HG03139 (cell line): Measurements from ENCODE around the gene GATAD2A.
"Not testable (repeated sequence)": the region's sequence is repeated elsewhere in the genome, so short reads cannot be mapped to it uniquely, and the experiment has no call there.

Experiments
- ATAC-seq: cut with Tn5 transposase; IDR thresholded peaks from one replicate; pipeline ENCODE4 v1.9.1; 2021; ENCODE audit not compliant: unreplicated experiment

Gene GATAD2A

GRCh38 chr19:19446655-19447437 lies 41.4 kb downstream of the GATAD2A start:
- ATAC-seq, result no peak

- ATAC-seq, result no peak
These were observed 42.2 kb downstream of the GATAD2A start for GRCh38 chr19:19447536-19448237.

DNA sequence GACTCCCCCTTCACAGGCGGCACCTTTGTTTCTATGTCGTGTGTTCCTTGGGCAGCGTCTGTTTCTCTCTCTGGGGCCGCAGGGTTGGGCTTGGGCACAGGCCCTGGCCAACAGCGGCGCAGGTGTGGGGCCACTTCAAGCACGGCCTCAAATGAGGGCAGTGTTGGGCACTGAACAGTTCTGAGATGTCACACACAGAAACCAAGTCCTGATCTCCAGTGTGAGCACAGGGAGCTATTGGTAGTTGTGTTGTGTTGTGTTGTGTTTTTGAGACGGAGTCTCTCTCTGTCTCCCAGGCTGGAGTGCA lies 42.7 kb downstream of the GATAD2A start:
- no peak for ATAC-seq

- no peak for ATAC-seq
These were observed 46.2 kb downstream of the GATAD2A start for GRCh38 chr19:19451429-19452242.

- no peak for ATAC-seq
These were observed 47.0 kb downstream of the GATAD2A start for GRCh38 chr19:19452243-19453124.

DNA sequence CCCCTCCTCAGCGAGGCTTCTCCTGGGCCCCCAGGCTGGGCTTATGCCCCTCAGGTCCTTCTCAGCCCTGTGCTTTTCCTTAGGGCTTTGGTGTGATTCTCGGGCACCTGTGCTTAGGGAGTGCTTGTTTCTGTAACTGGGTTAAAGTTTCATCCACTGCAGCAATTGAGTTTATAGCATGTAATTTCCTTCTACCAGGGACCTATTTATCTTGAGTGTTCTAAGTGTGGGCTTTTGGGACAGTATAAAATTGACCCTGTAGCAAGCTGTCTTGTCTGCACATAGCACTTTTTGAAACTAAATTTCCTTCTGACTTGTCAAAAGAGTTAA lies 47.6 kb downstream of the GATAD2A start:
- ATAC-seq, result no peak

- ATAC-seq, result not testable (repeated sequence)
These were observed 49.9 kb downstream of the GATAD2A start for GRCh38 chr19:19455166-19455919.

GRCh38 chr19:19457671-19458070 lies 52.2 kb downstream of the GATAD2A start:
- no peak for ATAC-seq

GRCh38 chr19:19458110-19458816 lies 52.8 kb downstream of the GATAD2A start:
- no peak for ATAC-seq

GRCh38 chr19:19459073-19459472 lies 53.6 kb downstream of the GATAD2A start:
- no peak for ATAC-seq

GRCh38 chr19:19459707-19460251 lies 54.3 kb downstream of the GATAD2A start:
- no peak for ATAC-seq

DNA sequence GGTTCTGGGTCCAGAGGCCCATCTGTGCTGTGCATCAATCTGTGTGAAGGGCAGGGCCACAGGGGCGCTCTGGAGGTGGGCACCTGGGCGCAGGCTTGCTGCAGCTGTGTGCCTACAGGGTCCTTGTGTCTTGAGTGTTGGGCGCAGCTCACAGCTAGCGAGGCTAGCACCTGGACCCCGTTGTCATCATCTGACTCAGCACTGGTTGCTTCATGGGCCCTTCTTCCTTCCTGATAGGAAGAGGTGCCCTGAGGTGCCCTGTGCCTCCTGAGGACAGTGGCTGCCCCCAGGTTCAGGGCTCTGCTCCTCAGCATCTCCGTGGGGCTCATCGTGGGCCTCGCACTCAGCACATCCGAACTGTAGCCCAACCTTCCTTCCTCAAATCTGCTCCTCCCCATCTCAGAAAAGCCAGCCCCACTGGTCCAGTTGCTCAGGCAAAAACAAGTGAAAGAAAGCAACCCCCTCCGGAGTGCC lies 54.8 kb downstream of the GATAD2A start:
- no peak for ATAC-seq

DNA sequence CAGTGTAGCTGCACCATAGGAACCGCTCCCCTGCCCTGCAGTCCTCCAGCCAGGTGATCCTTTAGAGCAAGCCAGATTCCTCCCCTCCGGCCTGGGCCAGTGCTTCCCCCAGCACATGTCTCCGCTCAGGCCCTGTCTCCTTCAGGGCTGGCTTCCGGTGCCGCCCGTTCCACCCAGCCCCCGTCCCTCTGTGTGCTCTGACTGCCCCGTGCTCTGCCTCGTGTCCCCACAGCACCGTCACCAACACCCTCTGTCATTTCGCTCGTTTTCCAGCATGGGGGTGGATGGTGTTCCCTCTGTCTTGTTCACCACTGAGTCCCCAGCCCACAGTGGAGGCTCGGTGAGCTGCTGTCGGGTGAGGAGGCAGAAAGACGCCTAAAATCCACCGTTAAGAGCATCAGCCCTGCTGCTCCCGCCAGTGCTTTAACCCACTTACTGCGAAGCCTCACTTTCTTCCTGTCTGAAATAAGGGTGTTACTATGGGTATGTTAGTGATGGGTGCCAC lies 55.3 kb downstream of the GATAD2A start:
- ATAC-seq, result peak; percentile 39

GRCh38 chr19:19461306-19461670 lies 55.8 kb downstream of the GATAD2A start:
- no peak for ATAC-seq

DNA sequence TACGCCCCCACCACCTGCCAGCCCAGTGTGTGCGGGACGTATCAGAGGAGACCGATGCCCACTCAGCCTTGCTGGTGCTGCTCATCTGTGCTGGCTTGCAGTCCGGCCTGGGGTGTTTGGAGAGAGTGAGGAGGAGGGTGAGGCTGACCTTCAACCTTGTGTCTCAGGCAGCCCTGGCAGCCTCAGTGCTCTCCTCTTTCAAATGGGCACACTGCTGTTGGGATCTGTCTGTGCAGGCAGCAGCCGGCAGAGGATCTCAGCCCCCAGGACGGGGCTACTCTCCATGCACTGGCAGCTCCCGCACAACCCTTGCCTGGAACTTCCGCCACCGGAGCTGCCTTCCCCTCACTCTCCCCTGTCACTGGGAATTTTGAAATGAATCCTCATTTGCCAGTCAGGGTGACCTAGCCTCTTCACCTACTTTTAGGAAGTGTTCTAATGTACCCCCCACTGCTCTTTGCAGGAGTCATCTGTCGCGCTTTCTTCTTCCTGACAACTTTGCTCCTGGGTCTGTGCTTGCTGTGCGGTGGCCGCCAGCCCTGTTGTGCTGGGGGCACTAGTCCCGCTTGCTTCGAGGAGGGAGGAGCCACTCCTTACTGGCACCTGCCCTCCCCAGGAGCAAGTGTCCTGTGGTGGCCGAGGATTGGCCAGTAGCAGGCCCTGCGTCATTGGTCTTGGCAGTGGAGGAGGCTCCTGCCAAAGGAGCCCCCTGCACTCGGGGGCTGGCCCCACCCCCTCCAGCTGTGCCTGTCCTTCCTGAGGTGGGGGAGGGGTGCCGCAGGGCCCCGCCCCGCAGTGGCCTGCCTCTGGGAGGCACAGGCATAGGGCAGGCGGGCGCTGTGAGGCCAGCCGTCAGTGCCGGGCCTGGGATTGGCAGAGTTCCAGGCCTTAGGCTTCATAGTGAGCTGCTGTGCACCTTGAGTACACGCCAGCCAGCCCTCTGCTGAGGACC lies 56.5 kb downstream of the GATAD2A start:
- no peak for ATAC-seq

DNA sequence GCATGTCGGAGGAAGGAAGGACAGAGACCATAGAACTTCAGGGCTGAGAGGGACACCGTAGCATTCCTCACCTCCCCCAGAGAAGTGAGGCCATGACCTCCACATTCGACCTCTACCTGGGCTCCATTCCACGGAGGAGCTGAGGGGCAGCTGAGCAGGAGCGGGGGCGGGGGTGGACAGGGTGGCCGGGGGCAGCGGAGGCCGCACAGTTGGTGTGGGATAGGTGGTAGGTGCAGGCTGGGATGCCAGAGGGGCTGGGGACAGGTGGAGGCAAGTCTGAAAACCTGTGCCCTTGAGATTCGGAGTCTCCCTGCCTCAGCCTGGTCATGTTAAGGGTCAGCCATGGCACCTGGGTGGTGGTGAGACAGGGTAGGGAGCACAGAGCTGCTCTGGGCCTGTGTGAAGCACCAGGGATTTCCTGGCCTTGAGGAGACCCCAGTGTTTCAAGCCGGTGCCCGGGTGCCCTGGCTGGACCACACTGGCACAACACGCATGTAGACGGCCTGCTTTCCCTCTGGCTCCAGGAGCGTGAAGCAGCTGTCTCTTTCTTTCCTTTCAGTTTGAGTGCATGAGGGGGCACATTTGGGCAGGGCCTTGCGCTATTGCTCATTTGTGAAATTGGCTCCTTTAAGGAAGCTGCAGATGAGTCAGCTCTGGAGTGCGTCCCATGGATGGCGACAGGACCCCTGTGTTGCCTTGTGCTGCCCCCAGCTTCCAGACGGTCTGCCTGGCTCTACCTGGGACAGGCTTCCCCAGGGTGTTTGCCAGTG lies 58.1 kb downstream of the GATAD2A start:
- ATAC-seq, result no peak
